ENCODE data around the gene DTX4.
"Not testable (repeated sequence)": the region's sequence is repeated elsewhere in the genome, so short reads cannot be mapped to it uniquely, and the experiment has no call there.

Gene DTX4

DNA sequence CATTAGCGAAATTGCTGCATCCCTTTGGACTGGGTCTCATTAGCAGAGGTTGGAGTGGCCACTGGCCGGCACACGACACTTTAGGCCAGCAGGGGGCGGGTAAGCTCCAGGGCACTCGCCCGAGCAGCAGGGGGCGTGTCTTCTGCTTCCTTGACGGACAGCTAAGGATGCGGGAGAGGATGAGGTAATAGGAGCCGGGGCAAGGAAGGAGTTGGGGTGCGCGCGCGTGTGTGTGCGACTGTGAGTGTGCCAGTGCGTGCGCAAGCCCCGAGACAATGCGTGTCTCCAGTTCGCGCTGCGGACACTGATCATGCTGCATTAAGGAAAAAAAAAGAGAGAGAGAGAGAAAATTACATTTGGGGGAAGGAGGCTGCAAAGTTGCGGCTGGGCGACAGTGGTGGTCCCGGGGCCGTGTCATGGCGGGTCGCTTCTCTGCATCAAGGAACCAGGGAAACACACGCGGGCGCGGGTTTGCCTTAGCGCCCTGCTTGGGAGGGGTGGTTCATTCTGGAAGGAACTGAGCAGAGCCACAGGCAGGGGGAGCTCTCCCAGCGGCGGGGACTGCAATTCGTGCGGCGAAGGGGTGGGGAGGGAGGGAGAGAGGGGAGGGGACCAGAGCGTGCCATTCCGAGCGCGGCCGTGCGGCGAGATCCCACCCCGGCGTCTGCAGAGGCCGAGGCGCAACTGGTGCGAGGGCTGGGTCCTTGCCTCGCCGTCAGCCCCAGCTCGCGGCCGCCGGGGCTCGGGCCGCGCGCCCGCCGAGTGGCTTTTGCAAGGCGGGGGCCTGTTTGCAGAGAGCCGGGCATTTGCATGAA, at the start of gene DTX4:
DTX4 (plus strand) TSS at position 625 of the 815 bp plus-strand sequence. CDS start 464 bp downstream, outside the sequence.
- peak; percentile 86 to 87 for DNase-seq (ENCODE audit: low read depth in 2 of 2)

DNA sequence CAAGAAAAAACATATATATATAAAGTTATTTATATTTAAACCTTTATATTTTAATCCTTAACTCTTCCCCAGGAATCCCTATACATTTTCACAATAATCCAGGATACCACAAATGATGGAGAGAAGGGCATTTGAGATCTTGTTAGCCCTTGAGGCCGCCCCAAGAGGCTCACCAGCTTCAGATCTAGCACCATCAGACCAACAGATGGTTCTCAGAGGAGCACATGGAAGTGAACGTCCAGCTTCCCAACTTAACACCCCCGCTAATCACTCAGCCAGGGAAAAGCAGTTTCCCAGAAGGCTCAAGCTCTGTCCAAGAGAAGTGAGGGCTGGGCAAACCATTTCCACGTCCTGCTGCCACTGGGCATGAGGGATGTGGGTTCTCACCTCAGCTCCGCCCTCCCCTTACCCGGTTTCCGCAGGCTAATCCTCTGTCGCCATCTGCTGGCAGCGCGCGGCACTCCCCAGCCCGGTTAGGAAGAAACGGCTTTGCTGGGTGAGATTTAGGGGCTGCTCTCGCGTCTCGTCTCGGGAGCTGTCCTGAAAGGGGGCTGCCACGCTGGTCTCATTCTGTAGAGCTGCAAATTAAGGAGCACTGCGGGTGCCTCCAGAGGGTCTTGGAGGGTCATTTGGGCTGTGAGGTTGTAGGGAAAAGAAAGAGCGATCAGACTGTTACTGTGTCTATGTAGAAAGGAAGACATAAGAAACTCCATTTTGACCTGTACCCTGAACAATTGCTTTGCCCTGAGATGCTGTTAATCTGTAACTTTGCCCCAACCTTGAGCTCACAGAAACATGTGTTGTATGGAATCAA, 36.1 kb upstream of the DTX4 start:
- peak; percentile 86 to 88 for DNase-seq (ENCODE audit: low read depth in 2 of 2)

DNA sequence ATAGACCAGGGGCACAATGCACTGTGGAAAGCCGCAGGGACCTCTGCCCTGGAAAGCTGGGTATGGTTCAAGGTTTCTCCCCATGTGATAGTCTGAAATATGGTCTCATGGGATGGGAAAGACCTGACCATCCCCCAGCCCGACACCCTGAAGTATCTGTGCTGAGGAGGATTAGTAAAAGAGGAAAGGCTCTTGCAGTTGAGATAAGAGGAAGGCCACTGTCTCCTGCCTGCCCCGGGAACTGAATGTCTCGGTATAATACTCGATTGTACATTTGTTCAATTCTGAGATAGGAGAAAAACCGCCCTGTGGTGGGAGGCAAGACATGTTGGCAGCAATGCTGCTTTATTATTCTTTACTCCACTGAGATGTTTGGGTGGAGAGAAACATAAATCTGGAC, 35.4 kb upstream of the DTX4 start:
- not testable (repeated sequence) for DNase-seq (ENCODE audit: low read depth in 2 of 2)

DNA sequence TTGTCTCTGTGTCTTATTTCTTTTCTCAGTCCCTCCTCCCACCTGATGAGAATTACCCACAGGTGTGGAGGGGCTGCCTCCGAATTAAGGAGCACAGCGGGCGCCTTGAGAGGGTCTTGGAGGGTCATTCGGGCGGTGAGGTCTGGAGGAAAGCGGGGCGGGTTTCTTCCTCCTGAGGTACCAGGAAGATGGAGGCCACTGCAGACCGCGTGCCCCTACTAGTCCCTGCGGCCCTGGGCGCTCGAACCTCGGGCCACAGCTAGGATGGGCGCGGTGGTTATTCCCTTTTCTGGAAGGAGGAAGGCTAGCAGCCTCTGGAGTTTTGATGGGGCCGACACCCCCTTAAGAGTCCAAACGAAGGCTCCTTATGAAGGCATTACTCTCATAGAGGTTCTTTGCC, 34.7 kb upstream of the DTX4 start:
- DNase-seq (ENCODE audit: low read depth in 2 of 2): no peak

DNA sequence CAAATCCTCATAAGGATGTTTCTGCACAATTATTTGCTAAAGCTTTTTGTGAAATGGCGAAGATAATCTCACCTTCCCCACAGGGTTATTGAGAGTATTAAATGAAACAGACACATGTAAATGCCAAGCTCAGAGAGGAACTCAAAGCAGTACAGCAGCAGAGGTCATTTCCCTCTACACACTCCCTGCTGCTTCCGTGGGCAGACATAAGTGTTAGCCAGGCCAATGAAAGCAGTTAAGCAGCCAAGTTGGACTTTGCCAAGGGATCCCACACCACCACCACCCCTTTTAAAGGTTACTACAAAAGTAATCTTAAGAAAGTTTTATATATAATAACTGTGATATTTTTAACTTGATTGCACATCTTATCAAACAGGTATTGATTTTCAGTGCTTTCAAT, 33.3 kb upstream of the DTX4 start:
- no peak for DNase-seq (ENCODE audit: low read depth in 2 of 2)

DNA sequence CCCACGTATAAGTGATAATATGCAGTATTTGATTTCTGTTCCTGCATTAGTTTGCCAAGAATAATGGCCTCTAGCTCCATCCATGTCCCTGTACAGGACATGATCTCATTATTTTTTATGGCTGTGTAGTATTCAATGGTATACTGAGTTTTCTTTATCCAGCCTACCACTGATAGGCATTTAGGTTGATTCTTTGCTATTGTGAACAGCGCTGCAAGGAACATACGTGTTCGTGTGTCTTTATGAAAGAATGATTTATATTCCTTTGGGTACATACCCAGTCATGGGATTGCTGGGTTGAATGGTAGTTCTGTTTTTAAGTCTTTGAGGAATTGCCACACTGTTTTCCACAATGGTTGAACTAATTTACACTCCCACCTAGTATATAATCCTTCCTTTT, 30.7 kb upstream of the DTX4 start:
- no peak for DNase-seq (ENCODE audit: low read depth in 2 of 2)

DNA sequence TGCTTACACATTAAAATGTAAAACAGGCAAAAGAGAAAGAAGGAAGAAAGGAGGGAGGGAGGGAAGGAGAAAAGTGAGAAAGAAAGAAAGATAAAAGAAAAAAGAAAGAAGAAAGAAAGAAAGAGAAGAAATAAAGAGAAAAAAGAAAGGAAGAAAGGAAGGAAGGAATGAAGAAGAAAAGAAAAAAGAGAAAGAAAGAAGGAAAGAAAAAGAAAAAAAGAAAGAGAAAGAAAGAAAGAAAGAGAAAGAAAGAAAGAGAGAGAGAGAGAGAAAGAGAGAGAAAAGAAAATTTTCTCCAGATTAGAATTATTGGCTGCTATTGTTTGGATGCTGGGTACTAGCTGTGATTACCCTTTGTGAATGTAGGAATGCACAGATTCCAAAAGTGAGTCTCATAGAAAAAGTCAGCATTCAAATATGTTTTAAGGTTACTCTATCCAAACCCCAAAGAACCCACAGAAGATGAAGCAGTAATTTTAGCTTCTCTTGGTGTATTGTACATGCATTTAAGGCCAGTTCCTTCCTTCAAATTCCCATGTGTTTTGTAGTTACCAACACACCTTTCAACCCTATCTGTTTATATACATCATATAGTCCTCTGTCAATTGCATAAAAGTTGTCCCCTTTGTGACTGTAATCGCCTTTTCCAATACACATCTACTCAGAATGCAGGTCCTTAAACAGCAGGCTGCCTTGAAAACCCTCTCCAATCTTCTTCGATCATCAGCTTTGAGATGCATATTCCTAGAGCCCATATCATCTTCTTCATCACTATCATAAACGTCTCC, 30.1 kb upstream of the DTX4 start:
- DNase-seq (ENCODE audit: low read depth in 2 of 2): no peak

DNA sequence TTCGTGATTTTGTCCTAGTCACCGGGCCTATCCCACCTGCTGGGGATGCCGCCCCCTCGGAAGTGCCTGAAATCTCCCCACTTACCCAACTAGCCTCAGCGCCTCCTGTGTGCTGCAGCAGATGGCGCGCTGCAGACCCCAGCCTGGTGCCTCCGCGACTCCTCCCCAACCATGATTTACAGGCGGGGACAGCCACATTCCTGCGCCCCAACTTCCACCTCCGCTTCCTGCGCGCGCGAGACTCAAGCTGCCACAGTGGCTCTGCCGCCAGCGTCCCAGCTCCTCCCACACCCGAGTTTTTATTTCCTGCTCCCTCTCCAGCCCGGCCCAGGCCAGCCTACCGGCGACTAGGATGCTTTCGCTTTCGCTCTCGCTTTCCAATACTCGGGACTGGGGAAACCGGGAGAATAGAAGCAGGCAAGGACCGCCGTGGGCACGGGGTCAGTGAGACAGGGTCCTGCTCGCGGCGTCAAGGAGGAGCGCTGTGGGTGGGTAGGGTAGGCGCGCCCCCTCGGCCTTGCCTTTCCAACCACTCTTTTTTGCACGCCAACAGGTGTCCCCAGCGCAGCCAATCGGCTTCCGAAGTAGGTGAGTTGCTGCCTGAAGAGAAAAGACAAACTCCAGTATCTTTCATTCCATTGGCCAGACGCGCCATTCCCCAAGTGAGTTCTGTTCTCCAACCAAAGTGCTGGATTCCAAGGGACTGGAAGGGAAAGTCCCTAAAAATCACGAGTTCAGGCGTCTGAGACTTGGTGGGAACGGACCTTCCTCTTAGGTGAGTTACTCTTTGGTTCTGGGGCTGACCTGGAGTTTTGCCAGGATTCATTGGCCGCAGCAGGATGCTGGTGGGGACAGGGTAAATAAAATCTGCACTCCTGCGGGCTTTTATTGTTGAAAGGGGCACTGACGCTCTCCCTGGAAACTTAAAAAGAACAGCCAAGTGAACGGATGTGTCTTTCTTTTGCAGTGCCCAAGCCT, 29.1 kb upstream of the DTX4 start, which contains the start of gene FAM111A:
FAM111A (plus strand) TSS at position 327 of the 978 bp plus-strand sequence. CDS start 6,017 bp downstream, outside the sequence.
- peak; percentile 64 to 74 for DNase-seq (ENCODE audit: low read depth in 2 of 2)

DNA sequence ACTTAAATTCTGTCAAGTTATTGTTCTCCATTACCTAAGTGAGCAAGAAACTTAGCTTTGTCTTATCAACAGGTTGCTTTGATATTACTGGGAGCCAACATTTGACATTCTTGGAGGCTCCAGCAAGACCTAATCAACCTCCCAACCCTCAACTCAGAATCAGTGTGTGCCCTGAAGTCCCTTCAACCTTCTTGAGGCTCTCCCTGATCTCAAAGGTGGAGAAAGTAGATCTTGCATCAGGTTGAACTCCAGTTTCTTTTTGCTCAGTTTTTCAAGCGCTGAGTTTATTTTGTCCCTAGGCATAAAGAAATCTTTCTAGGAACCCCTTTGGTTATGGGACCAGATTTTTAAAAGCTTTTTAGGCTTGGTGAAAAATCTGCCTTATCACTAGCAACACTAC, 27.8 kb upstream of the DTX4 start:
- no peak for DNase-seq (ENCODE audit: low read depth in 2 of 2)

DNA sequence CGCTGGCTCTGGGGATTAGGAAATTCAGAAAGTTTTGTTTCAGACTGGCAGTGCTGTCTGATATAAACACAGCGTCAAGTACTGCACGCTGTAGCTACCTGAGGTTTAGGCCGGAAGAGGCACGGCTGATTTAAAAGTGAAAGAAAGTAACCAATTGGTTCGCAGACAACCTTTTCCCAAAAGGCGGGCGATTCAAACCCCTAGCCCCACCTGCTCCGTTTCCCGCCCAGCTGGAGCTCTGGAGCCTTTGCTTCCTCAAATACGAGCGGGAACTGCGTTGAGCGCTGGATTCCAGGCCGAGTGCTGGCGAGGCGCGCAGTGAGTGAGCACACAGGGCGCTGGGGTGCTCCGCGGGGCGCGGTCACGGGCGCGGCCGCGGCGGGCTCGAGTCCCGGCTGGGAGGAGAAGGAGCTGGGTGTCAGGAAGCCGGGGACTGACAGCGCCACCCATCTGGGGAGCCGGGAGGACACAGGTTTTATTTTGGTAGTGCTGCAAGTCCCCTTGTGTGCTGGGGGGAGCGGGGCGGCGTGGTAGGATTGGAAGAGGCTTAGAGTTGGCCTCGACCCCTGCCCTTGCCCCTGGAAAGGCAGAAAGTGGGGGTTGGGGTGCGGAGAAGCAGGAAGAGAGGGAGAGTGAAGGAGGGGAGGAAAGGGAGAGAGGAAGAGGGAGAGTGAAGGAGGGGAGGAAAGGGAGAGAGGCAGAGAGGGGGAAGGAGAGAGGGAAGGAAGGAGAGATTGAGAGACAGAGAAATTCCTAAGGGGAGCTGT, 27.2 kb upstream of the DTX4 start:
- DNase-seq (ENCODE audit: low read depth in 2 of 2): peak; percentile 50 to 62

DNA sequence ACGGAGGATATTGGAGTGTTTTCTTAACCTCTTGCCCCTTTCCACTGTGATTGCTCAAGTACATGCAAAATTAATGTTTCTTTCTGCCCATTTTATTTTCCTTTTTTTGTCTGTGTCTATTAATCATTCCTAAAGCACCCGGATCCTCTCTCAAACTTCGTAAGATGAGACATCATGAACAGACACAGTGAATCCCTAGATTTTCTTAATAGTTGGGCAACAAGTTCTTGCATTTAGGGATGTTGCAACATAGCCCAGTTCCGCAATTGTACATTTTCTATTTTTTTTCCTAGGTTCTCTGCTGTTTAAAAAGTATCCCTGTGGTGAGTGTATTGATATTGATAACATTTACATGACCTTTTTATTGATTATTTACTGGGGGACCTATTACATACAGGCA, 26.4 kb upstream of the DTX4 start:
- no peak for DNase-seq (ENCODE audit: low read depth in 2 of 2)

DNA sequence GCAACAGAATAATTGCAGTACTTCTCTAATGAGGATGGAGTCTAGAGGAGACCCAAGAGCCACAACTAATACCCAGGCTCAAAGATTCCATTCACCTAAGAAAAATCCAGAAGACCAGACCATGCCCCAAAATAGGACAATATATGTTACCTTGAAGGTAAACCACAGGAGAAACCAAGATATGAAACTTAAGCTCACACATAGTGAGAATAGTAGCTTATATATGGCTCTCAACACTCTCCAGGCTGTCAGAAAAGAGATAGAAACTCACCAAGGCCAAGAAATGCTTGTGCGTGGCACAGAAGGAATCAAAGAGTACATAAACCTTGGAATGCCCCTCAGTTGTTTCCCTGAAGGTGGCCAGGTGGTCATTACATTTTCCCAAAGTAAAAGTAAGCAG, 20.2 kb upstream of the DTX4 start:
- DNase-seq (ENCODE audit: low read depth in 2 of 2): no peak

DNA sequence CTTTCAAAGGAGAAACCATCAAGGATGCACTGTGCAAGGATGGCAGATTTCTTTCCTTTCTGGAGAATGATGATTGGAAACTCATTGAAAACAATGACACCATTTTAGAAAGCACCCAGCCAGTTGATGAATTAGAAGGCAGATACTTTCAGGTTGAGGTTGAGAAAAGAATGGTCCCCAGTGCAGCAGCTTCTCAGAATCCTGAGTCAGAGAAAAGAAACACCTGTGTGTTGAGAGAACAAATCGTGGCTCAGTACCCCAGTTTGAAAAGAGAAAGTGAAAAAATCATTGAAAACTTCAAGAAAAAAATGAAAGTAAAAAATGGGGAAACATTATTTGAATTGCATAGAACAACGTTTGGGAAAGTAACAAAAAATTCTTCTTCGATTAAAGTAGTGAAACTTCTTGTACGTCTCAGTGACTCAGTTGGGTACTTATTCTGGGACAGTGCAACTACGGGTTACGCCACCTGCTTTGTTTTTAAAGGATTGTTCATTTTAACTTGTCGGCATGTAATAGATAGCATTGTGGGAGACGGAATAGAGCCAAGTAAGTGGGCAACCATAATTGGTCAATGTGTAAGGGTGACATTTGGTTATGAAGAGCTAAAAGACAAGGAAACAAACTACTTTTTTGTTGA, 19.5 kb upstream of the DTX4 start:
- DNase-seq (ENCODE audit: low read depth in 2 of 2): no peak

DNA sequence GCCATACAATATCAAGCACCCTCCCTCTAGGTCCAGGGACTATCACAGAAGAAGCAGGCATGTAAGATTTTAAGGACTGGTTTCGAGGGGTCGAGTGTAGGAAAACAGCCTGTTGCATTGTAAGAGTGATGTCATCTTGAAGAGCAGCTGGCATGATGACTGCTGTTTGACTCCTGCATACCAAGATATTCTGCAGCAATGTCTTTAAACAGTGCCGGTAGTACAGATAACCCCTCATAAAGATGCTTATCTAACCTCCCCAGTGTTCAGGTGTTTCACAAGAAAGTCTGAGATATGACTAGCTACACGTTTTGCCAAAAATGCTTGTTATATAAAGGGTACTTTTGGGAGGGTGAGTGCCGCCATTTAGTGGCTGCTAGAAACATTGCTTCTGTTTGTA, 17.3 kb upstream of the DTX4 start:
- no peak for DNase-seq (ENCODE audit: low read depth in 2 of 2)

DNA sequence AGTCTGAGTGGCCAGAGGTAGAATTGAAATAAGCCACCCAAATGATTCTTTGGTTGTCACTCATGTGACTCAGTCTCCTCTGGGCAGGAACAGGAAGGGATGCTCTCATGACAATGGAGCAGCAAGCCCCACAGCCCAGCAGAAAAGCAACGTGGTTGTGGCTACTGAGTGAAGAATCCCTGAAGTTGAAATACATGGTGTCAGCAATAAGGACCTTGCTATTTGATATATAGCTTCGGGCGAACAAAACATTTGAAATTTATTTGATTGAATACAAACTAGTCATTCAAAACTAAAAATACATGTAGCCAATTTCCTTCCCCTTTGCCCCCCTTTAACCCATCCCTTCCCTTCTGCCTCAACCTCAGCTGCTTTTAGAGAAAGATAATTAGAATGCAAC, 14.5 kb upstream of the DTX4 start:
- no peak for DNase-seq (ENCODE audit: low read depth in 2 of 2)

DNA sequence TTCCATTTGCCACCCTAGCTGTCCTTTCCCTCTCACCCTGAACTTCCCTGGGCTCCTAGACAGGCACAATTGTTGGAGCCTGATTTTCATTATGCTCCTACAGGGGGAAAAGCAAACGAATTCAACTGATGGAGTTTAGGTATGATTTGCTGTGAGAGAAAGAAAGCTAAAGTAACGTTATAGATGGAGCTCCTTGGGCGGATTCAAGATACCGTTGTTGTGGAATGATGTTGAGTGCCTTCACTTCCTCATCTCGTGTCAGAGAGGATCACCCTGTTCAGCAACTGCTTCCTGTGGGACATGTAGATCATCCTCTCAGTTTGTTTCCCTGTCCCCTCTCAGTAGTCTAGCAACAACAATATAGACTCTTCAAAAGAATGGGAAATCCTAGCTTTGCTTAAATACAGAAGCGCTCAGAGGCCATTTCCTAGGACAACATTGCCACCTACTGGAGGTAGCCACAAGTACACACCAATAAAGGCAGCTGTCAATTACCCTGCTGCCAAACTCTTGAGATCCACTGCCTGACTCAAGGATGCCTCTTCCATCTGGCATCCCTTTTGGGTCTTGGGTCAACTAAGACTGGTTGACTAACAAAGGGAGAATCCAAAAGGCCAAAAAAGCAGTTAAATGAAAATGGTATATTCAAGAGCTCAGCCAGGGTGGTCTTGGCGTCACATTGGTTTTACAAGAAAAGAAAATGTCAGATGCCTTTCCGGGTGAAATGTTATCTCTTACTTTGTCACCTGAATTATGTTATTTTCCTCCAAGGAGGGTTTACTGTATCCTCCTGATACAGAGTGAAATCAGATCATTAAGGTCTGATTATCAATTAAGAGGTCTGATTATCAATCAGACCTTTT, 13.5 kb upstream of the DTX4 start:
- DNase-seq (ENCODE audit: low read depth in 2 of 2): peak in 1 of 2 donors; percentile 43

DNA sequence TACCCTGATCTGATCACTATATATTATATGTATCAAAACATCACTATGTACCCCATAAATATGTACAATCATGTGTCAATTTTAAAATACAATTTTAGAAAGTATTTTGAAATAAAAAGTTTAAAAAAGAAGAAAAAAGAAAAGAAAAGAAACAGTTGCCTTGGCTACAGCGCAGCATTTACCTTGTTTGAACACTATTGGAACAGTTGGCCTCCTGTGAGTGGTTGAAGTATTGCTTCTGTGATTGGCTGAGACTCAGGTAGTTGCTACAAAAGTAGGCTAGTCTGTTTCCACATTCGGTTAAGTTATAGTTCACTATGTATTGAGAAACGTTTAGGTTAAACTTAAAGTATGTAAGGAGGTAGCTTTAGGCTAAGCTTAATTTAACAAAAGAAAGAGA, 7.9 kb upstream of the DTX4 start:
- no peak for DNase-seq (ENCODE audit: low read depth in 2 of 2)

DNA sequence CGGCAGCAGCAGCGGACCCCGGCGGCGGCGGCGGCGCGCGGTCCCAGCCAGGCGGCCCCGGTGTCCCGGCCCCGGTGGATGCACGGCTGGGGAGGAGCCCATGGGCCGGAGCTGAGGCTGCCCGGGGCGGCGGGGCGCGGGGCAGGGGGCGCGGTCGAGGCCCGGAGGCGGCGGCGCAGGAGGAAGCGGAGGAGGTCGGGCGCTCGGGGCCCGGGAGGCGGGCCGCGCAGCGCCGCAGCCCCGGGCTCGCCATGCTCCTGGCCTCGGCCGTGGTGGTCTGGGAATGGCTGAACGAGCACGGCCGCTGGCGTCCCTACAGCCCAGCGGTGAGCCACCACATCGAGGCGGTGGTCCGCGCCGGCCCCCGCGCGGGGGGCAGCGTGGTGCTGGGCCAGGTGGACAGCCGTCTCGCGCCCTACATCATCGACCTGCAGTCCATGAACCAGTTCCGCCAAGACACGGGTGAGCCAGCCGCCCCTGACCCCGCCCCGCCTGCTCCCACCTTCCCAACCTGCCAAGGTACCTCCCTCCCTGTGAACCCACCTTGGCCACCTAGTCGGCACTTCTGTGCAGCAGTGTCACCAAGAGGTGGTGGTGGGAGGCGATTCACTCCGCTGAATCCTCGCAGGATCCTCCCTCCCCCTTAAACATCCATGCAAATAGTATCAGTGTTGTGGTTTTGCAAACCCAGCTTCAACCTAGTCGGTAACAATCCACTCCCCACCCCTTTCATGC, 580 bp downstream of the DTX4 start:
- DNase-seq (ENCODE audit: low read depth in 2 of 2): peak in 1 of 2 donors; percentile 6

Measured in activated CD4-positive, alpha-beta T cell treated with anti-CD3 and anti-CD28 coated beads for 24 hours (primary cell).